Neutrophil (primary cell): ENCODE results near the gene DHODH.

Experiments
- H3K27ac ChIP-seq: fragments of 200-600 bp; sonication (generic); 2 replicates; pipeline ENCODE4 v1.5.1; 2016; ENCODE audit warnings: mild to moderate bottlenecking, moderate library complexity
- H3K27me3 ChIP-seq: fragments of 200-600 bp; sonication (generic); 2 replicates; pipeline ENCODE4 v1.6.0; 2016; ENCODE audit warnings: mild to moderate bottlenecking
- H3K36me3 ChIP-seq: fragments of 200-600 bp; sonication (generic); 2 replicates; pipeline ENCODE4 v1.5.1; 2017
- H3K4me1 ChIP-seq, 2 experiments: fragments of 200-600 bp in 1 of 2; sonication (generic) in 1 of 2; 1 replicate in 1 of 2; 2 replicates in 1 of 2; pipeline versions ENCODE4 v1.5.1 to v1.6.1; 2013 to 2016; ENCODE audit warnings: low read depth in 1 of 2, low read length in 1 of 2, mild to moderate bottlenecking in 1 of 2, moderate library complexity in 1 of 2; ENCODE audit not compliant: control insufficient read depth in 1 of 2, insufficient read depth in 1 of 2
- H3K4me3 ChIP-seq, 2 experiments: fragments of 200-600 bp in 1 of 2; sonication (generic) in 1 of 2; 1 replicate in 1 of 2; 2 replicates in 1 of 2; pipeline ENCODE4 v1.5.1; 2013 to 2016; ENCODE audit warnings: low read depth in 1 of 2, low read length in 1 of 2, mild to moderate bottlenecking in 1 of 2, moderate library complexity in 1 of 2
- H3K9me3 ChIP-seq: fragments of 200-600 bp; sonication (generic); 2 replicates; pipeline ENCODE4 v1.5.1; 2016
- TF ChIP-seq, protein P1 (sequence below): fragments of 200-600 bp; sonication (generic); IDR thresholded peaks from 2 replicates; pipeline ENCODE4 v1.5.1; 2016; ENCODE audit warnings: antibody characterized with exemption

The DHODH gene

DNA sequence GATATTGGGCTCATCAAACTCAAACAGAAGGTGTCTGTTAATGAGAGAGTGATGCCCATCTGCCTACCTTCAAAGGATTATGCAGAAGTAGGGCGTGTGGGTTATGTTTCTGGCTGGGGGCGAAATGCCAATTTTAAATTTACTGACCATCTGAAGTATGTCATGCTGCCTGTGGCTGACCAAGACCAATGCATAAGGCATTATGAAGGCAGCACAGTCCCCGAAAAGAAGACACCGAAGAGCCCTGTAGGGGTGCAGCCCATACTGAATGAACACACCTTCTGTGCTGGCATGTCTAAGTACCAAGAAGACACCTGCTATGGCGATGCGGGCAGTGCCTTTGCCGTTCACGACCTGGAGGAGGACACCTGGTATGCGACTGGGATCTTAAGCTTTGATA lies 51.9 kb downstream of the DHODH start:
- Histone ChIP-seq H3K27ac (peak overlapping the region; percentile 39), H3K36me3 (peaks cover 10% of the 10 kb centered on the region), H3K9me3 (no peaks in the 10 kb centered on the region), H3K27me3 (no peaks in the 10 kb centered on the region), H3K4me1 (peaks cover 9 to 13% of the 10 kb centered on the region in 2 experiments), H3K4me3 (no peak overlapping the region)
- TF ChIP-seq, protein P1, sequence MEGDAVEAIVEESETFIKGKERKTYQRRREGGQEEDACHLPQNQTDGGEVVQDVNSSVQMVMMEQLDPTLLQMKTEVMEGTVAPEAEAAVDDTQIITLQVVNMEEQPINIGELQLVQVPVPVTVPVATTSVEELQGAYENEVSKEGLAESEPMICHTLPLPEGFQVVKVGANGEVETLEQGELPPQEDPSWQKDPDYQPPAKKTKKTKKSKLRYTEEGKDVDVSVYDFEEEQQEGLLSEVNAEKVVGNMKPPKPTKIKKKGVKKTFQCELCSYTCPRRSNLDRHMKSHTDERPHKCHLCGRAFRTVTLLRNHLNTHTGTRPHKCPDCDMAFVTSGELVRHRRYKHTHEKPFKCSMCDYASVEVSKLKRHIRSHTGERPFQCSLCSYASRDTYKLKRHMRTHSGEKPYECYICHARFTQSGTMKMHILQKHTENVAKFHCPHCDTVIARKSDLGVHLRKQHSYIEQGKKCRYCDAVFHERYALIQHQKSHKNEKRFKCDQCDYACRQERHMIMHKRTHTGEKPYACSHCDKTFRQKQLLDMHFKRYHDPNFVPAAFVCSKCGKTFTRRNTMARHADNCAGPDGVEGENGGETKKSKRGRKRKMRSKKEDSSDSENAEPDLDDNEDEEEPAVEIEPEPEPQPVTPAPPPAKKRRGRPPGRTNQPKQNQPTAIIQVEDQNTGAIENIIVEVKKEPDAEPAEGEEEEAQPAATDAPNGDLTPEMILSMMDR = no peak

DNA sequence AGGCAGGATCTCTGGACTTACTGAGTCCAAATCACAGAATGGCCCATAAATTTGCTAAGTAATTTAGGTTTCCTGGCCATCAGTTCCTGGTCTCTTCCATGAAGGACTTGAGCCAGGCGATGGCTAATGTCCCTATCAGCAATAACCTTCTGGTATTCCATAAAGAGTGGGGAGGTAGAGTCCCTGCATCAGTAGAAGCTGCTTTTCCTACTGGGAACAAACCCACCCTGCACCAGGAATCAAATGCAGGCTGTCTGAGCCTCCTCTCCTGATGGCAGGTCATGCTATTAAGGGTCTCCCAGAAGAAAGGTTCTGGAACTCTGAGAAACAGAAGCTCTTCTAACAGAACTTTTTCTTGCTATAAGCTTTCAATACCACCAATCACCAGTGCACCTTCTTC lies 53.0 kb downstream of the DHODH start:
- TF ChIP-seq, protein P1 = no peak

DNA sequence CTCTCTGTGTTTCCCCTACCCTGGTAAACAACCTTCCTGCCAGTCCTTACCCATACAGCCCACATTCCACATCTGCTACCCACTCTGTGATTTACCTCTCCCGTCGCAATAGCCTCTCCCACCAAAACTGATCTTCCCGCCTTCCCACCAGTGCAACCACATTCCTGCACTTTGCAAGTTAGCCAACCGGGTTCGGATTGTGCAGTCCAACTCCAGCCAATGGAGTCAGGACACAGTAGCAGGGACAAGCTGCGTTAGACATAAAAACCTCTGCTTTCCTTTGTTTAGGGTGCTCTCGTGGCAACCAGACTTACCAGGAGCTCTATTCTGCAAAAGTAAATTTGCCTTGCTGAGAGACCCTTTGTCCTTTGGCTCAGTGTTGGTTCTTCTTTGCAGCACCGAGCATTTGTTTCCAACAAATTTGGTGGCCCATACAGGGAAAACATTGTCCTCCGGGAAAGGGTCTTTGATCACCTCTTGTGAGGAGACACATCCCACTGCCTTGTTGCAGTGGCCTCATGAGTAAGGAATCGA lies 55.9 kb downstream of the DHODH start:
- Histone ChIP-seq H3K4me1 (peaks cover 10 to 20% of the 10 kb centered on the region in 2 experiments), H3K27me3 (no peaks in the 10 kb centered on the region), H3K9me3 (no peaks in the 10 kb centered on the region), H3K36me3 (peaks cover 10% of the 10 kb centered on the region), H3K27ac (no peak overlapping the region), H3K4me3 (no peak overlapping the region)
- TF ChIP-seq, protein P1 = no peak

More for the DNA sequence above, 53.0 kb downstream of the DHODH start:
- peaks cover 0 to 13% of the 10 kb centered on the region in 2 experiments for H3K4me1 ChIP-seq
- no peaks in the 10 kb centered on the region for H3K27me3 ChIP-seq
- no peaks in the 10 kb centered on the region for H3K9me3 ChIP-seq
- H3K27ac ChIP-seq = peak overlapping the region; percentile 55
- H3K4me3 ChIP-seq = no peak overlapping the region
- H3K36me3 ChIP-seq = peaks cover 10% of the 10 kb centered on the region

DNA sequence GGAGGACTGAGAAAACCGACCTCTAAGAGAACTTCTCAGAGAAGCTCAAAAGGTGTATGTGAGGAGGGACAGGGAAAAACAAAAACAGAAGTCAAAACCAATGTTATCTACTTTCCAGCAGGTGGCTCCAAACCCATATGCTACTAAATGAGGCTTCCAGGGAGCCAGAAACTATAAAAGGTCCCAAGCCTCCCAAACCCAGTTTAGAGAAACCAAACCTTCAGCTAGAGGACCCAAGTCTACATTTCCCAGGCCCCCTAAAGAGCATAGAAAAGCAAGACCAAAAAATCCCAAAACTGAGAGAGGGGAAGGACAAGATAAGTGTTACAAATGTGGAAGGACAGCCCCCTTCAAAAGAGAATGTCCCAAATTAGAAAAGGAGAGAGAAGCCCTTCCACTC lies 58.2 kb downstream of the DHODH start:
- H3K4me3 ChIP-seq = no peak overlapping the region
- peaks cover 10 to 21% of the 10 kb centered on the region in 2 experiments for H3K4me1 ChIP-seq
- no peaks in the 10 kb centered on the region for H3K27me3 ChIP-seq
- TF ChIP-seq, protein P1 = no peak
- no peaks in the 10 kb centered on the region for H3K9me3 ChIP-seq
- H3K27ac ChIP-seq = no peak overlapping the region
- H3K36me3 ChIP-seq = no peaks in the 10 kb centered on the region

DNA sequence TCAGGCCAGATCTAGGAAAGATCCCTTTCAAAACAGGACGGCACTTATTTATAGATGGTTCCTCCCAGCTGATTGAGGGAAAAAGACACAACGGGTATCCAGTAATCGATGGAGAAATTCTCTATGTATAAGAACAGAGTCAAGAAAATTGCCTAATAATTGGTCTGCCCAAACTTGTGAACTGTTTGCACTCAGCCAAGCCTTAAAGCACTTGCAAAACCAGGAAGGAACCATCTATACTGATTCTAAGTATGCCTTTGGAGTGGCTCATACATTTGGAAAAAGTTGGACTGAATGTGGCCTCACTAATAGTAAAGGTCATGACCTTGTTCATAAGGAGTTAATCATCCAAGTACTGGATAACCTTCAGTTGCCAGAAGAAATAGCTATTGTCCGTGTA lies 60.4 kb downstream of the DHODH start:
- TF ChIP-seq, protein P1 = no peak
- Histone ChIP-seq H3K9me3 (no peaks in the 10 kb centered on the region), H3K36me3 (no peaks in the 10 kb centered on the region), H3K27me3 (no peaks in the 10 kb centered on the region), H3K4me3 (no peak overlapping the region), H3K4me1 (peaks cover 10 to 21% of the 10 kb centered on the region in 2 experiments), H3K27ac (no peak overlapping the region)
